Right forelimb (tissue), 1 donor: ENCODE results near the gene IGFLR1.

Experiments
- DNase-seq: peaks from one replicate; pipeline ENCODE4 v3.0.0-alpha.2; 2018

Gene IGFLR1, protein sequence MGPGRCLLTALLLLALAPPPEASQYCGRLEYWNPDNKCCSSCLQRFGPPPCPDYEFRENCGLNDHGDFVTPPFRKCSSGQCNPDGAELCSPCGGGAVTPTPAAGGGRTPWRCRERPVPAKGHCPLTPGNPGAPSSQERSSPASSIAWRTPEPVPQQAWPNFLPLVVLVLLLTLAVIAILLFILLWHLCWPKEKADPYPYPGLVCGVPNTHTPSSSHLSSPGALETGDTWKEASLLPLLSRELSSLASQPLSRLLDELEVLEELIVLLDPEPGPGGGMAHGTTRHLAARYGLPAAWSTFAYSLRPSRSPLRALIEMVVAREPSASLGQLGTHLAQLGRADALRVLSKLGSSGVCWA

DNA sequence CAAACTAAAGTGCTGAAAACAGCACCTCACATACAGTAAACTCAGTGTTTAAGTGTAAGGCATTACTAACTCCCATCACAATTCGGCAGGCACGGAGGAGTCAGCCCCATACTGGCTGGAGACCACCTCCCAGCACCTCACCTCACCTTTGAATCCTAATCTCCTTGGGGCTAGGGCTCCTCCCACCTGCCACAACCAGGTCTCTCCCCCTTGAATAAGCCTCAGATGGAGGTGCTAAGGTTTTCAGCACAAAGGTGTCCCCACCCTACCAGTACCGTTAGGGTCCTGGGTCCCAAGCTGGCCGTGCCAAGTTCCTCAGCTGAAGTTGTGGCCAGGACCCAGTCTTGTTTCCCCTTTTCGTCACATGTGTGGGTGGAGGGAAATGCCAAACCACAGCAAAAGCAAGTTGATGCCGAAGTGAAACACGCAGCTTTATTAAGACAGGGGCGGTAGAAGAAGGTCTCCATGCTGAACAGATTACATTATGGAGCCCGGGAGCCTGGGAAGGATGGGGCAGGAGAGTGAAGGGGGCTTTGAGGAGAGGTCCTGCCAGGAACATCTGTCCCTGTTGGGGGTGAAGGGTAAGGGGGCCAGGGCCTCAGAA lies at the start of gene IGFLR1:
Gene IGFLR1, minus strand, starts transcription at position 332 of the 604 bp plus-strand sequence. CDS start 1,272 bp downstream, outside the sequence.
- no peak for DNase-seq

DNA sequence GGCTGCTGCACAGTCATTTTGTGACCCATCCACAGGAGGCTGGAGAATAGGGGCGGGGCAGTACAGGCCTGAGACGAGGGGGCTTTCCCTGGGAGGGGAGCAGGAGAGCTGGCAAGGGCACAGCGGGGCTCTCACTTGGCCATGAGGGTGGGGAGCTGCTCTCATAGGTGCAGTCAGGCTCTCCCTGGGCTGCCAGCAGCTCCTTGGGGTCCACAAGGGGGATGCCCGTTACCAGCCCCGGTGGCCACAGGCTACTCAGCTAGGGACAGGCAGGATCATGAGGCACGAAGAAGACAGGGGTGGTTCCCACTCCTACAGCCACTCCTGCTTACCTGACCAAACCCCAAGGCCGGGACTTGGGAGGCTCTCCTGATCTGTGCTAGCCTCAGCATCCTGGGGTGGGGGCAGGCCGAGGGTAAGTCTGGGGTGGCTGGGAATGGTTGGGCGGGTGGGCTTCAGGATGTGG lies 49.6 kb upstream of the IGFLR1 start:
- DNase-seq = no peak

DNA sequence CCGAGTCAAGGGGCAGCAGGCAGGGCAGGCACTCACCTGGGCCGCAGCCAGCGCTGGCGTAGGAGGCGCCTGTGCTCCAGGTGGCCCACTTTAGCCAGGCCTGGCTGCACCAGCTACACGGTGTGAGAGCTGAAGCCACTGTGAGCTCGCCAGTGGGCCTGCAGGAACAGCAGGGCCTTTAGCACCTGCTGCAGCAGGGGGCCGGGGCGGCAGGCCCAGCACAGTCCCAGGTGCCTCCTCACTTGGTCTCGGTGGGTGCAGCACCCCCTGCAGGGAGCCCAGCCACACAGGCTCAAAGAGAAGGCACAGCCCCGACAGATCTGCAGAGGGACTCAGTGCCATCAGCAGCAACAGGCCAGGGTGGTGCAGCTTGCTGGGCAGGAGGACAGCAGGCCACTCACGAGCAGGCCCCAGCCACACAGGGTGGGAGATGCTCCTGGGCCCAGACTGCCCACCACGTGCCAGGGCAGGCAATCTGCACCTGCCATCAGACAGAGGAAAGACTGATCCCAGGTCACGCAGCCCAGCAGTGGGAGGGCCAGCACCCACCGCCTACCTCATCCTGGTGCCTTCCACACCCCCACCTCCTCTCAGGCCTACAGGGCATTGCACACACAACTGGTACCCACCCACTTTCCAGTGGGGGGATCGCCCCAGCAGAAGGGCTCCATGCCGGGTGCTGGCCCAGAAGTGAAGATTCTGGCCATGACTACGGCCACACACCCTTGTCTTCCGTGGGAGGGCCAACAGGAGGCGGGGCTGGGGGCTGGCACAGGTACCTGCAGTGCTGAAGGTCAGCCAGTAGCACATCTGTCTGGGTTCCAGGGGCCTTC lies 48.9 kb upstream of the IGFLR1 start:
- DNase-seq = no peak

DNA sequence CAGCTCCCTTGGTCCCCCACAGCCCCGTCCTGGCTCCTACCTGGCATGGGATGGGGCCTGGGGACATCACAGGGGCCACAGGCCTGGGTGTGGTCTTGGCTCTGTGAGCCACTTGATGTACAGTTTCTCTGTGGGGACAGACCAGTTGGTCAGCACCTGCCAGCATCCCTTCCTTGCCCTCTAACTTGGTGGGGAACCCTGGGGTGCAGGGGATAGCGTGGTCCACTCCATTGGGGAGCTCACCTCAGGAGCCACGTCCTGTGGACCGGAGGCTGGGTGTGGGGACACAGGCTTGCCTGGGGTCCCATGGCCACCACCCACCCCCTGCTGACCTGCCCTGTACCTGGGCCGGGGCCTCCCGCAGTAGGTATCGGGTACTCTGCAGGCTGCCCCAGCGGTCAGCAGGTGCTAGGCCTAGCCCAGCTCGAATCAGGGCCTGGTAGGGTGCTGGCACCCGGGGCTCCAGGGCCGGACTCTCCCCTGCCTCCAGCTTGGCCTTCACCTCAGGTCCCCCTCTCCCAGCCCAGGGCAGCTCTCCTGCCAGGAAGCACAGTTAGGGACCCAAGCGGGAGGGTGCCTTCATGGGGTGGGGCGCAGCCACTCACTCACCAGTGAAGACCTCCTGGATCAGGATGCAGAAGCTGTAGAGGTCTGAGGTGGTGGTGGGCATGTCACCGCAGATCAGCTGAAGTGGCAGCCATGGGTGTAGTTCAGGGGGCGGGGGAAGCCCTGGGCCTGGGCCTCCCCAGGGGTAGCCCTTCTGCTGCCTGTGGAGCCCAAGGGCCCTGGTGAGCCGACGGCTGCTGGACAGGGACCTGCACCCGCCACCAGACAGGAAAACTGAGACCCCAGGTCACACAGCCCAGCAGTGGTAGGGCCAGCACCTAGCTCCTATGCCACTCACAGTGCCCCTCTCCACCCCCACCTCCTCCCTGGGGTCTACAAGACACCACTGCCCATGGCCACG lies 48.0 kb upstream of the IGFLR1 start:
- no peak for DNase-seq

DNA sequence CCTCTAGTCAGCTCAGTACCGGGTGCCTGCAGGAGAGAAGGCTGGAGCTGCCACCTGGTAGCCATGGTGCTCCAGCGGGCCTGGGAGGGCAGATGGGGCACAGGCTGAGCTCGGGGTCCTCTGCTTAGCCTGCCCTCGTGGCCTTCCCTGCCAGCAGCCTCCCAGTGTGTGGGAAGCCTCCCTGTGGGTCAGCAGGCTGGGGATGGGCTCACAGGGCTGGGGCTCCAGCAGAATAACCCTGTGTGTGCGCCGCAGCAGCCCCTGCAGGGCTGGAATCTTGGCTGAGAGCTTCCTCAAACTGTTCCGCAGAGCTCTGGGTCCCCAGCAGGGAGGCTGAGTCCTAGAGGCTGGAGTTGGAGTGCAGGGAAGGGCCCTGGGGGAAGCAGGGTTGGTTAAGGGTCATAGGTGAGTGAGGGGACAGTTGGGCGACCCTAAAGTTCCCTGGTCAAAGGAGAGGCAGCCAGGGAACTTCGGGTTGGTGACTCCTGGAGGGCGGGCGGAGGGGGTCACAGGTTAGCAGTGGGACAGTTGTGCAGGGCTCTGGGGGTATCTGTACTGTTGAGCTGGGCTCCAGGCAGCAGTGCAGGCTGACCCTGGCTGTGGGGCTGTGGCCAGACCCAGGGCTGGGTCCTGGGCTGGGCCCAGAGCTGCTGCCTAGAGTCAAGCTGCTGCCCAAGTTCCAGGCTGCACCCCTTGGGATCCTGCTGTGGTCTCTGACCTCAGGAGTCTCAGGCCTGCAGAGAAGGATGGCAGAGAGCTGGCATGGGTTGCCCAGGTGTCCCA lies 47.1 kb upstream of the IGFLR1 start:
- DNase-seq = no peak

DNA sequence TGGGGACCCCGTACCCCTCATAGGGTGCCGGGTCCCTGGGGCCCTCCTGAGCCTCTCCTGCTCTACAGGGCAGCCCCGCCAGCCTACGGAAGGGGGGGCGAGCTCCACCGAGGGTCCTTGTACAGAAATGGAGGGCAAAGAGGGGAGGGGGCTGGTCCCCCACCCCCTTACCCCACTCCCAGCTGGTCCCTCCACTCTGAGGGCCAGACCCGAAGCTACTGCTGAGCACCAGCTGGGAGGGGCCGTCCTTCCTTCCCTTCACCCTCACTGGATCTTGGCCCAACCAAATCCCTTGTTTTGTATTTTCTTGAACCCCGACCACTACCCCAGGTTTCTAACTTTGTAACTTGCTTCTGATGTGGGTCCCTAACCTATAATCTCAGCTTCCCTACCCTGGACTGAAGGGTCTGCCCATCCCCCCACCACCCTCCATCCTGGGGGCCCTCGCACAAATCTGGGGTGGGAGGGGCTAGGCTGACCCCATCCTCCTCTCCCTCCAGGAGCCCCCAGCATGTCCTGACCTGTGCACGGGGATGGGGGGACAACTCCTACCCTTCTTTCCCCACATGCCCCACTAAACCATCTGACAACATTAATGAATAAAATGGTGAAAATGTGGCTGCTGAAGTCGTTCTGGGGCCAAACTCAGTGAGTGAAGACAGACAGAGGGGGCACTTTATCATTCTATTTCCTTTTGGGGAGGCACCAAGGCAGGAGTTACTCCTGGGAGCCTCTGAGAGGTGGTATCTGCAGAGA lies 46.1 kb upstream of the IGFLR1 start:
- no peak for DNase-seq

DNA sequence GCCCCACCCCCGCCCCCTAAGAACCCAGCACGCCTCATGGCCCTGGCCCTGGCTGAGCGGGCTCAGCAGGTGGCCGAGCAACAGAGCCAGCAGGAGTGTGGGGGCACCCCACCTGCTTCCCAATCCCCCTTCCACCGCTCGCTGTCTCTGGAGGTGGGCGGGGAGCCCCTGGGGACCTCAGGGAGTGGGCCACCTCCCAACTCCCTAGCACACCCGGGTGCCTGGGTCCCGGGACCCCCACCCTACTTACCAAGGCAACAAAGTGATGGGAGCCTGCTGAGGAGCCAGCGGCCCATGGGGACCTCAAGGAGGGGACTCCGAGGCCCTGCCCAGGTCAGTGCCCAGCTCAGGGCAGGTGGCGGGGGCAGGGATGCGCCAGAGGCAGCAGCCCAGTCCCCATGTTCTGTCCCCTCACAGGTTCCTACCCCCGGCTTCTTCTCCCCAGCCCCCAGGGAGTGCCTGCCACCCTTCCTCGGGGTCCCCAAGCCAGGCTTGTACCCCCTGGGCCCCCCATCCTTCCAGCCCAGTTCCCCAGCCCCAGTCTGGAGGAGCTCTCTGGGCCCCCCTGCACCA lies 45.1 kb upstream of the IGFLR1 start:
- DNase-seq = no peak

DNA sequence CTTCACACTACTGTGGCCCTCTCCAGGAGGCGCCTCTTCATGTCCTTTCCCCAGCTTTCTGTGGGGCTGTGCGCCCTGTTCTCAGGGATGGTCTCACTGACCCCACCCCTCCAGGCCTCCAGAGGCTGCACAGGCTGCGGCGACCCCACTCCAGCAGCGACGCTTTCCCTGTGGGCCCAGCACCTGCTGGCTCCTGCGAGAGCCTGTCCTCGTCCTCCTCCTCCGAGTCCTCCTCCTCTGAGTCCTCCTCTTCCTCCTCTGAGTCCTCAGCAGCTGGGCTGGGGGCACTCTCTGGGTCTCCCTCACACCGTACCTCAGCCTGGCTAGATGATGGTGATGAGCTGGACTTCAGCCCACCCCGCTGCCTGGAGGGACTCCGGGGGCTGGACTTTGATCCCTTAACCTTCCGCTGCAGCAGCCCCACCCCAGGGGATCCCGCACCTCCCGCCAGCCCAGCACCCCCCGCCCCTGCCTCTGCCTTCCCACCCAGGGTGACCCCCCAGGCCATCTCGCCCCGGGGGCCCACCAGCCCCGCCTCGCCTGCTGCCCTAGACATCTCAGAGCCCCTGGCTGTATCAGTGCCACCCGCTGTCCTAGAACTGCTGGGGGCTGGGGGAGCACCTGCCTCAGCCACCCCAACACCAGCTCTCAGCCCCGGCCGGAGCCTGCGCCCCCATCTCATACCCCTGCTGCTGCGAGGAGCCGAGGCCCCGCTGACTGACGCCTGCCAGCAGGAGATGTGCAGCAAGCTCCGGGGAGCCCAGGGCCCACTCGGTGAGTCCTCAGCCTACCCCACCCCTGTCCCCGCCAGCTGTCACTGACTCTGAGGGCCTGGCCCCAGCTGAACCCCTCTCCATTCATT lies 44.3 kb upstream of the IGFLR1 start:
- no peak for DNase-seq

DNA sequence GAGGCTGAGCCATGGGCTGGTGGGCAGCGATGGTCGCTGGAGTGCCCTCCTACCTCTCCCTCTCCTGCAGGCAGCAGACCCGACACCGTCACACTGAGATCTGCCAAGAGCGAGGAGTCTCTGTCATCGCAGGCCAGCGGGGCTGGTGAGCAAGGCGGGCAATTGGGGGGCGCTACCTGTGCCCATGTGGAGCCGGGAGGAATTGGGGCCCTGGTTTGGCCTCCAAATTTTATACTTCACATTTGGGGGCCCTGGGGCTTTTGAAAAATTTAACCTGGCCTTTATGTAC lies 43.0 kb upstream of the IGFLR1 start:
- DNase-seq = no peak

DNA sequence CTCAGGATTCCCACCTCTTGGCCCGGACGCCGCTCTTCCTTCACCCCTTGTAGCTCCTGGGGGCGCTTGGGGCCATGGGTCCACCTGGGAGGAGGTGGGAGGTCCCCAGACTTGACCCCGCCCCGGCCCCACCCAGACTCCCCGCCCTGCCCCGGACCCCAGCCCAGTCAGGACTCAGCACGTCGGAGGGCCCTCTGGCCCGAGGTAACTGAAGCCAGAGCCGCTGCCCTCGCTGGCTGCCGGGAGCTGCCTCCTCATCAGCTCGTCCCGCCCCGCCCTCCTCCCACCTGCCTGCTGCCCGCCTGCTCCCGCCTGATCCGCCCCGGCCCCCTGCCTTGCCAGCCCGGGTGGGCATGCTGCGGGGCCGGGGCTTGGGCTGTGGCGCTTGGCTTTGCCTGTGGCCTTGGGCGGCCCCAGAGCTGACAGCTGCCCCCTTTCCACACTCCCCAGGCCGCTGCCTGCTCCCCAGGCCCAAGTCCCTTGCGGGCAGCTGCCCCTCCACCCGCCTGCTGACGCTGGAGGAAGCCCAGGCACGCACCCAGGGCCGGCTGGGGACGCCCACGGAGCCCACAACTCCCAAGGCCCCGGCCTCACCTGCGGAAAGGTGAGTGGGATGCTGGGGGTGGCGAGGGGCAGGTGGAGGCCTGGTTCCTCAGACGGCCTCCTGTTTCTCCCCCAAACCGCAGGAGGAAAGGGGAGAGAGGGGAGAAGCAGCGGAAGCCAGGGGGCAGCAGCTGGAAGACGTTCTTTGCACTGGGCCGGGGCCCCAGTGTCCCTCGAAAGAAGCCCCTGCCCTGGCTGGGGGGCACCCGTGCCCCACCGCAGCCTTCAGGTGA lies 42.5 kb upstream of the IGFLR1 start:
- DNase-seq = no peak

DNA sequence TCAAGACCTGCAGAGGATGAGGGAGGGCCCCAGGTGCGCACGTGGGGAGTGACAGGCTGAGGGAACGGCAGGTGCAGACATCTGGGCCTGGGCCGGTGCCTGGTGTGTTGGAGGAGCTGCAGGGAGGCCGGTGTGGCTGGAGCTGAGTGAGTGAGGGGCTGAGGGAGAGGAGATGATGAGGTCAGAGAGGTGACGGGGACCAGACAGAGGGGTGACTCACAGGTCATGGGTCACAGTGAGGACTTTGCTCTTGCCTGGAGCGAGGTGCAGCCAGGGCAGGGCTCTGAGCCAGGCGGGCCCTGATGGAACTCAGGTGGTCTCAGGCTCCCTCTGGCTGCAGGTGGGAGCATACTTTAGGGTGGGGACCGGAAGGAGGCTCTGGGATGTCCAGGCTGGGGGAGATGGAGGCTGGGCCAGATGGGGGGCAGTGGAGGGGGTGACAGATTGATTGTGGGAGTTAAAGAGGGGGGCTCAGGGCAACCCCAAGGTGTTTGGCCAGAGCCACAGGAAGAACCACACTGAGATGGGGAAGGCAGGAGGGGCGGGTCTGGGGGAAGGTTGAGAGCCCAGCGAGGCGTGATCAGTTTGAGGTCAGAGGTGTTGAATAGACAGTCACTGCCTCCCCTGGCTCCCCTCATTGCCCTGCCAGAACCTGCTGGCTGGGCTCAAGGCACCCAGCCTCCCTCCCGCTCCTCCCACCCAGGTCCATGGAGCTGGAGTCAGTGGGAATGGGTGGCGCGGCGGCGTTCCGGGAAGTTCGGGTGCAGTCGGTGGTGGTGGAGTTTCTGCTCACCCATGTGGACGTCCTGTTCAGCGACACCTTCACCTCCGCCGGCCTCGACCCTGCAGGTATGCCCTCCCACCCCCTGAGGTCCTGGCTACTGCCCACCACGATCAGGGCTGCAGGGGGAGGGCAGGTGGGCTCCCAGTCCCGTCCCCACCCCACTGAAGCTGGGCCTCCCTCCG lies 41.5 kb upstream of the IGFLR1 start:
- no peak for DNase-seq

DNA sequence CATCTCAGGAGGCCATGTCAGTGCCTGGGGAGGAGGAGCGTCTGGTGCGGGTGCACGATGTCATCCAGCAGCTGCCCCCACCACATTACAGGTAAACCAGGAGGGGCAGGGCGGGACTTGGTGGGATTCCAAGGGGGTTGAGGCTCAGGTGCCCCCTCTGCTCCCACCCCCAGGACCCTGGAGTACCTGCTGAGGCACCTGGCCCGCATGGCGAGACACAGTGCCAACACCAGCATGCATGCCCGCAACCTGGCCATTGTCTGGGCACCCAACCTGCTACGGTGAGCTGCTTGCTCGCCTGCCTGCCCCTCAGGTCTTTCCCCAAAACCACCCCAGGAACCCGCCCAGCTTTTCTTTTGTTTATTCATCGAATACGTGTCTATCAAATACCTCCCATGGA lies 40.3 kb upstream of the IGFLR1 start:
- DNase-seq = no peak

DNA sequence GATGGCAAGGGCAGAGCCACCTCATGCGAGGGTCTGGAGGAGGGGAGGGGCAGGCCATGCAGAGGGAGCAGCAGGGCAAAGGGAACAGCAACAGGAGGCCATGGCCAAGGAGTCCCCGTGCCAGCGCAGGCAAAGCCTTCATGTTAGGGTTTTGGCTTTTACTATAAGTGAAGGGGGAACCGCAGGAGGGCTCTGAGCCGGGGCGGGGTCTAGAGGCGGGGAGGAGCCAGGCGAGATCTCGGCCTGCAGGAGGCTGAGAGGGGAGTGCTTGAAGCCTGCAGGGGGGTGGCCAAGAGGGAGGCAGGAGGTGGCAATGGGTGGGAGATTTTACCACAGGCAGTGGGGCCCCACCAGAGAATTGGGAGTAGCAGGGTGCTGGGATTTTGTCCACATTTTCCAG lies 39.4 kb upstream of the IGFLR1 start:
- no peak for DNase-seq

DNA sequence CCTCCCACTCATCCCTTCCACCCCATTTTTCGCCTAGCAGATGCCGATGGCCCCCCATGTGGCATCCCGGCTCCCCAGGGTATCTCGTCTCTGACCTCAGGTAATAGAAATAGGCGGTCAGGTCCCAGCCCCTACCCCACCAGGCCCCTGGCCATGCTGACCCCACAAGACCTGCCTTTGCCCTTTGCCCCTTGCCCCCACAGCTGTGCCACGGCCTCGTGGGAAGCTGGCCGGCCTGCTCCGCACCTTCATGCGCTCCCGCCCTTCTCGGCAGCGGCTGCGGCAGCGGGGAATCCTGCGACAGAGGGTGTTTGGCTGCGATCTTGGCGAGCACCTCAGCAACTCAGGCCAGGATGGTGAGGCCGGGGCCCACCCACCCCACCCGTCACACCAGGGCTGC lies 38.5 kb upstream of the IGFLR1 start:
- no peak for DNase-seq

DNA sequence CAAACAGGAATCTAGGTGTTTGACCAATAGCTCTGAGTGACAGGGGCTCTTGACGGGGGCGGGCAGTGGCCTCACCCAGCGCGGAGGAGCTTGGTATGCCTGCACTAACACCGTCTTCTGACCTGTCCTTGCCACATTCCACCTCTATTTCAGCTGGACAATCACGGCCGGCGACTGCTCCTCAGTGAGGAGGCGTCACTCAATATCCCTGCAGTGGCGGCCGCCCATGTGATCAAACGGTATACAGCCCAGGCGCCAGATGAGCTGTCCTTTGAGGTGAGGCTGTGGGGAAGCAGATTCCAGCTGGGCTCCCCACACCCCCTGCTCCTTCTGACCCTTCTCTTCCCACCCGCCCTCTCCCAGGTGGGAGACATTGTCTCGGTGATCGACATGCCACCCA lies 37.8 kb upstream of the IGFLR1 start:
- DNase-seq = no peak

DNA sequence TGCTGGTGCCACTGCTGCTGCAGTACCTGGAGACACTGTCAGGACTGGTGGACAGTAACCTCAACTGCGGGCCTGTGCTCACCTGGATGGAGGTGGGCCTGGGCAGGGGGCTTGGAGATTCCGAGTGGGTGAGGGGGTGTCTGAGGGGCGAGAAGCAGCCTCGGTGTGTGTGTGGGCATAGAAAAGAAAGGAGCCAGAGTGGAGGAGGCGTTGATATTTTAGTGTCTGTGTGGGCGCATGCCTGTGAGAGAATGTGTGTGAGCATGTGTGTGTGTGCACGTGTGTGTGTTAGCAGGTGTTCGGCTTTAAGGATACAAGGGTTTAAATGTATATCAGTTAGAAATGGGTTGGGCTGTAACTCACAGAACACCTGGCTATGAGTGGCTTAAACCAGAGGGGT lies 36.8 kb upstream of the IGFLR1 start:
- no peak for DNase-seq

DNA sequence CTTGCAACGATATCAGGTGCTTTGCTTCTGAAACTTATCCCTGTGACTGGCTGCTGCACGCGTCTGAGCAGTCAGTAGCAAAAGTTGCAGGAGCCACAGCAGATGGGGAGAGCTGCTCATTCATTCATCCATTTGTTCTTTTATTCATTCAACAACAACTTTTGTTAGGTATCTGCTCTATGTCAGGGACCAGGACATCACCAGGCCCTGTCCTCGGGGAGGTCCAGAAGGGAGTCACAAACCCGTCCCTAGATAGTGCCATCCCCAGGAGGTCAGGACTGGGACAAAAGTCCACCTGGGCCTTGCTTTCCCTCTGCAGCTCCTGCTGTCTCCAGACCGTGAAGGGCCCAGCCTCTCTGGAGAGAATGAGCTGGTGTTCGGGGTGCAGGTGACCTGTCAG lies 35.7 kb upstream of the IGFLR1 start:
- no peak for DNase-seq
